OCI-LY1 (cell line): Measurements from ENCODE around the gene LCE2B.

Source experiments
- CTCF ChIP-seq: fragments of 200-600 bp; sonication (generic), shearing (Covaris generic); IDR thresholded peaks from 2 replicates; pipeline ENCODE4 v1.5.1; 2017; ENCODE audit warnings: mild to moderate bottlenecking, antibody characterized with exemption, low read length, moderate library complexity, mixed read lengths
- EZH2 ChIP-seq: fragments of 200-600 bp; sonication (generic), shearing (Covaris generic); IDR thresholded peaks from 2 replicates; pipeline ENCODE4 v1.8.0; 2017; ENCODE audit warnings: borderline replicate concordance, mixed run types, mild to moderate bottlenecking, antibody characterized with exemption, low read length, moderate library complexity, mixed read lengths

DNA sequence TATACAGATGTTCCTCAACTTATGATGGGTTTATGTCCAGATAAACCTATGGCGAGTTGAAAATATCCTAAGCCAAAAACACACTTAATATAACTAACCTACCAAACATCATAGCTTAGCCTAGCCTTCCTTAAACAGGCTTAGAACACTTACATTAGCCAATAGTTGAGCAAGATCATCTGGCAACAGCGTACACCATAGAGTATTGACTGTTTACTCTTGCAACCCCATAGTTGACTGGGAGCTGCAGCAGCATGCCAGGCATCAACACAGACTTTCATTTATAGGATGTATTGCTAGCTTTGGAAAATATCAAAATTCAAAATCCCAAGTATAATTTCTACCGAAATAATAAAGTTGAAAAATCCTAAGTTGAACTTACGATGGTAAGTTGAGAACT lies 28.2 kb upstream of the LCE2B start:
- TF ChIP-seq CTCF = no peak
- TF ChIP-seq EZH2 = no peak
